ENCODE data around the gene WDR72.
"Not testable (repeated sequence)": the region's sequence is repeated elsewhere in the genome, so short reads cannot be mapped to it uniquely, and the experiment has no call there.

WDR72 gene

DNA sequence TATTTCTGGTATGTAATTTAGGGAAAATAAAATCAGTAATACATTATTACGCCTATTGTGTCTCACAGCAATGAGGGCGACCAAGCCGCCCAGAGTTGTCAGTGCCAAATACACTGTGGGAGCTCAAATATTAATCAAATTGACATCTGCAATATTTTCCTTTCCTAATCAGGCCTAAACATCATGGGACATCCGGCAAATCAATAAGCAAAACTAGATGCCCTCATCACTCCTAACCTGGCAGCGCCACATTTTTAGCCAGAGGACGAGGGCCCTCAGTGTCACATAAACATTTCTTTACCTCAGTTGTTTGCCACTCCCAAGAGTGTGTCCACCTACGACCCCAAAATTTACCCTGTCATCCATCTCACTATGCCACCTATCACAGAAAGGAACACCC, 64.1 kb downstream of the WDR72 start:
- DNase-seq: no peak

DNA sequence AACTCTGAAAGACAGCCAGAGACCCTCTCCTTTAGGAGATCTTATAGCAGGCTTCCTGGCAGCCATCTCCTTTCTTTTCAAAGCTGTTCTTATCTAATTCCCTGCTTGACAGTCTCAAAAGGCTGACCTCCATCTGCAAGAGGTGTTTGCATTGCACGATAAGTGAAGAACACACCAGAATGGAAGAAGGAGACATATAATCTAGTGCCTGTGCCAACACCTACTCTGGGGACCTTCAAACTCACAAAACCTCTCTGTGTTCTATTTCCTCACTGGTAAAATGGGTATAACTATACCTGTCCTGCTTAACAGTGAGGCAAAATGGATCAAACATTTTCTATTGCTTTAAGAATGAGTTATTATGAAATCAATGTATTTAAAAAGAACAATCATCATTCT, 65.0 kb downstream of the WDR72 start:
- DNase-seq: no peak

DNA sequence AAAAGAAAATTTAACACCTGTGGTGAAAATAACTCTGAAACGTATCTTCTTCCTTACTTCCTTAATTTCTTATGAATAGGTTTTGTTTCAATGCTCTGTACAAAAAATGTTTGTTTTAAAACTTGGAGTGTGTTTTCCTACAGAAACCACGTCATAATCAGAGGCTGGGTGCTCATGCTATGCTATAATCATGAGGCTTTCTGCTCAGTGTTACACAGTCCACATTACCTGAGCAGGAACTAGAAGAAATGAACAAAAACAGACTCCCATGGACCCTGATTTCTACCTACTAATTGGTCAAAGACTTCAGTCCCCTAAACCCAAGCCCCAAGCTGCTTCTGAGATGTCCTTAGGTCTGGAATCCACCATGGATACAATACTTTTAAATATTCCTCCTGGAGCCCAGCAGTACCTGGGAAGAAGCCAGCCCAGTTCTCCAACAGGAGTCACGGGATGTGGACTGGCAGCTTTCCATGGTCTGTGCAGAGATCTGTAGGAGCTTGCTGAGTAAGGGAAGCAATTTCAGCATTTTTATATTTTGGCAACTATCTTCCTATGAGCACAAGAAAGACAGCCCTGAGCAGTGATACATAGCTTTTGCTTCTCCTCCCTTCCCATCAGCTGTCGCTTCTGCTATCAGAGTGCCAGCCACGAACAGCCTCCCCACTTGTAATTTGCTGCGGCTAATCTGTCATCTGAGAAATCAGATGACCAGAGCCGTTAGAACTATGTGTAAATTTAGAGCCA, 65.6 kb downstream of the WDR72 start:
- no peak for DNase-seq

DNA sequence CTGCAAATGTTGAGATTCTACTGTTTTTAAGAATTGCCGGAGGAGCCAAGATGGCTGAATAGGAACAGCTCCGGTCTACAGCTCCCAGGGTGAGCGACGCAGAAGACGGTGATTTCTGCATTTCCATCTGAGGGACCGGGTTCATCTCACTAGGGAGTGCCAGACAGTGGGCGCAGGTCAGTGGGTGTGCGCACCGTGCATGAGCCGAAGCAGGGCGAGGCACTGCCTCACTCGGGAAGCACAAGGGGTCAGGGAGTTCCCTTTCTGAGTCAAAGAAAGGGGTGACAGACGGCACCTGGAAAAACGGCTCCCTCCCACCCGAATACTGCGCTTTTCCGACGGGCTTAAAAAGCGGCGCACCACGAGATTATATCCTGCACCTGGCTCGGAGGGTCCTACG, 75.3 kb downstream of the WDR72 start:
- DNase-seq: not testable (repeated sequence)

DNA sequence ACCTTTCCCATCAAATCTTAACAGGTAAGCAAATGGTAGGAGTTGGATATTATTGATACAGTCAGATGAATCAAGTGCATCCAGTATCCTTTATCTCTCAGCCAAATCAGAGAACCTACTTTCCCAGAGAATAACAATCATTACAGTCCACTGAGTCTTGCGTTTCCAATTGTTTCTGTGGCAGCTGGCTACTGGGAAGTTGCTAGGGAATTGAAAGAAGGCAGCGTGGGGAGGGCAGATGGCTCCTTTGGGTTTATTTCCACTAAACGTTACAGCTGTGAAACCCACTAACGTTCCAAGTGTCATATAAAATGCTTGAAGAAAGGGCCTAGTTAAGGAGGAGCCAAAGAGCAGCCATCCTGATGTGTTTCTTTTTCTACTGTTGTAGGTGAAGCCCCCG, 78.4 kb downstream of the WDR72 start:
- DNase-seq: no peak

DNA sequence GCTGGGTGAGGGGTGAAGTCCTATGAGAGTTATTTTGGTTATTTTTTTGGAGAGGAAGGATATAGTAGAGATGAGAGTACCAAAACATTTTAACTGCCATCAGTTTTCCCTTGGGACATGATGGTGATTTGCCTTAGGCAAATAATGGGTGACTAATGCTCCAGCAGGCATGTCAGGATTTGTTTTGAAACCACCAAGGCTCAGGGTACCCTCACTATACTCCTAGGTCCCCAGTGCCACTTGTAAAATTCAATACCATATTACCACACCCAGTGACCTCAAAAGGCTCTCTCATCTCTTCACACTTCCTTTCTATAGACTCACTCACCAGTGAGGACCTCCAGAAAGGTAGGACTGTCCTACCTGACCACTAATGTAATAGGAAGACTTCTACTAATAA, 83.6 kb downstream of the WDR72 start:
- no peak for DNase-seq

DNA sequence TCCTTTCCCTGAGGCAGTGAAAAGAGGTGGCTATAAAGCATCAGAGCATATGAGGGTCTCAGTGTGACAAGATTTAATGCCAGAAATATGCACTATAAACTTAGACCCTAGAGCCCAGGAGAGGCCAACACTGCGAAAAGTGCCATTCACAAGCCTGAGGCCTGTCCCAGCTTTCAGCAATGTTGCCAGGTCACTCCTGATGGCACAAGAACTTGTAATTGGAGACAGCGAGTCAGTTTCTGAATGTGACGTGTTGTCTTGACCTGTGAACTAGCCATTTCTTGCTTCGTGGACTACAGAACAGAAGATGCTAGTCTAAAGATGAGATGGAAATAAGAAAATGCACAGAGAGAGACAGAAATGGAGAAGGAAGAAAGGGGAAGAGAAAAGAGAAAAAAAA, 87.9 kb downstream of the WDR72 start:
- no peak for DNase-seq

DNA sequence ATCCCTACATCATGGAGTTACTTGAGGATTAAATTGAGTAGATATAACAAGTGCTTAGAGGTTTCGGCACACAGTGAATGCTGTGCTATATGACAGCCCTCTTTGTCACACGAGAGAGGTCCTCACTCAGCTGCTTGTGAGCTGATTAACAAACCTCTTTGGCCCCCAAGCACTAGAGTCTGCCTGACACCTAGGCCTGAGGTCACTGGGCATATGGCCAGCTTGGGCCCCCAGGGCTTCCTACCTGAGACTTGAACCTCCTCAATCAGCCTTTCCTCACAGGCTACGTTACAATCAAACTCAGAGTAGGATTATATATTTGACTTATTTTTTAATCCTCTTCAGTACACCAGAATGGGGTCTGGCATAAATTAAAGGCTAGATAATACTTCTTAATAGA, 88.8 kb downstream of the WDR72 start:
- no peak for DNase-seq

DNA sequence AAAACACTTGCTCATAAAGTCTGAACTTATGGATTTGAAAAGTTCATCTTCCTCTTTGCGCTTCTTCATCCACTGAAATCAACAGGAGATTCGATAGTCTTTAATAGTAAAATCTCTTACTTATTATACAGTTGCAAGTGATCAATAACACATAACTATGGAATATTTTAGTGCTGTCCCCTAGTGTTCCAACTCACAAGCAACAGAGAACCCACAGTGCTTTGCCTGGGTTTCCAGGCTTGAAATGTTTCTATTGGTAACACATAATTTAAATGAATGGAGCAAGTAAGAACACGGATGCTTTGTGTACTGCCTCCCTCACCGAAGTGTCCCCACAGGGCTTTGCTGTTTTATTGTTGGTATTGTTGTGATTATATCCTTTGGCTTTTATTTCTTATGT, 93.5 kb downstream of the WDR72 start:
- no peak for DNase-seq

DNA sequence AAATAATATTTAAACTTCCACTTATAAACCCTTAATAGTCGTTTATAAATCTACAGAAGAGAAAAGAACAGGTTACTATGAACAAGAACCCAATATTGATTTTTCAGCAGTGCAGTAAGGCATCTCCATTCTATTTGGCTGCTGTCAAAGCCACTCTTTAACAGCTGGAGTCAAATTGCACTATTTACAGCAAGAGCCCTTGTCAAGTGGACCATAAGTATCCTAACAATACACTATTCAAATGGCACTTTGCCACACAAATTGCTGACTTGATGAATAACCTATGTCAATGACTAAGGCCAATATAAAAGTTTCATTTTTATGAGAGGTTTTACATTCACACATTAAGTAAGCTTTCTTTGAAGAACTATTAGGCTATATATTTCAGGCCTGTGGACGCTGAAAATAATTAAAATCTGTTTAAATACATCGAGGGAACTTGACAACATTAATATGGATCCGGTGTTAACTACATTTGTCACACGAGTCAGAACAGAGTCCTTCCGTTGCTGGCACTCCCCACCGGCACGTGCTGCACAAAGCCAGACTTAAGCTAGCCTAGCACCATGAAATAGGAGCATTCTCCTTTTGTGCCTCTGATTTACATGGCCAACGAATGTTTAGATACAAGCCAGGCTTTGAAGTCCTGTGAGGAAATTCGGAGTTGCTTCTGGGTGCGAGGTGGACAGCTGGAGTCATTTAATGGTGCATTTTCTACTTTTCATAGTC, 100.5 kb downstream of the WDR72 start:
- DNase-seq: no peak

DNA sequence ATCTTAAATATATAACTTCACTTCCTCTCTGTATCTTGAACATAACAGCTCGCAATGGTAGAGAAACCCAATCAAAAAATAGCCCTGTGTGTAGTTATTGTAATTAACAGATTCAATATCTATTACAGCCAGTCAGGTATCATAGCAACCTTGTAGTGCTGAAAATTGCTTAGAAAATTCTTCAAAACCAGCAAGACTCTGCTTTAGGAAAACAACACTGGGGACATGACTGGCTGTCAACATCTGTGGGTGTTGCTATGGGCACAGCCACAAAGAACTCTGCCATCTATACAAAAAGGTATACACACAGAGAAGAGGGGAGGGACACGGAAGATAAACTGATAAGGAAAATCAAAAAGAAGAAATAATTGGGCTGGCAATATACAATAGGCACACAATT, 101.2 kb downstream of the WDR72 start:
- no peak for DNase-seq

DNA sequence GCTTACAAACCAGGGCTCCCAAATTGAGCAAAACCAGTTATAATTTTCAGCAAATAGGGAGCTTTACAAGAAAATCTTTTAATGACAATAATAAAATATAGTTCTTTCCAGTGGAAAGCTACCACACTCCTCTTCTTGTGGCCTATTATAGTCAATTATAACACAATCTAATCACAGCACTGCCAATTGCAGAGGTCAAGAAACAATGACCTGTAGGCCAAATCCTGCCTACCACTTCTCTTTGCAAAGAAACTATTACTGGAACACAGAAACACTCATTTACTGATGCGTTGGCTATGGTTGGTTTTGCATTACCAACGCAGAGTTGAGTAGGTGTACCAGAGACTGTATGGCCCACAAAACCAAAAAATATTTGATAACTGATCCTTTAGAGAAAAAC, 110.5 kb downstream of the WDR72 start:
- DNase-seq: no peak

DNA sequence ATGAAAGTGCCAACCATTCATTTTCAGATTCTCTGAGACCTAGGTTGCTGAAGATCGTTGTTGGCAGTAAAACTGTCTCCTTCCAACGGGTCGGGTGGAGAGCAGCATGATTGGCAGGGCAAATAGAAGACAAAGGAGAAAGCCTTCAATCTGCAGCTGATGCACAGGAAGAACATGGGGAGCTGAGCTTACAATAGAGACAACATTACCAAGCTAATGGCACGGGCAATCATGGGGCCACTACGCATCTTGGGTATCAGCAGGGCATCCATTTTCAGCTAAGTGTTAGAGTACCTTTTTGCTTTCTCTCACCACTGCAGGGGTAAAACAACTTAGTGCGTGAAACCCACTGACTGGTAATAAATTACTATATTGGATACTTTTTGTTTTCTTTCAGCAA, 114.8 kb downstream of the WDR72 start:
- DNase-seq: no peak

DNA sequence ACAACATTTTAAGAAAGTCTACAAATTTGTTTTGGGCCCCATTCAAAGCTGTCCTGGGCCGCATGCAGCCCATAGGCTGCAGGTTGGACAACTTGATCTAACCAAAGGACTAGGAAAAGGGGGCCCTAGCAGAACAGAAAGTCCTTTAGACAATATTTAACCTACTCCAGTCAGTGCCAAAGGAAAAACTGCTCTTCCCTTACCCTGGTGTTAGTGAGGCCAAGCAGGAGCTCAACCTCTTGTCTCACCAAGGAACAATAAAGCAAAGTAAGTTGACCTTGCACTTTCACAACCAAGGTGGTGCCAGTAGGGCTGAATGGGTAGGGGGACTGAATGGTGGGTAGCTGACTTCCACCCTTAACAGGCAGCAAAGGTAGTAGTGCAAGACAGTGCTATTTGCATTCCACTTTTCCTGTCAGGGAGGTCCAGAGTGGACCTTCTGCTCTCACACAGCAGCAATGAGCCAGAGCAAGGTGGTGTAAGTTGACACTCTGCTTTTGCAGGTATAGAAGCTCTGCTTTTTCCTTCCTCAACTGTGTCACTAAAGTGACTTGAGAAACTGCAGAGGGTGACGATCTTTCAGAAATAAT, 124.9 kb downstream of the WDR72 start:
- DNase-seq: no peak

DNA sequence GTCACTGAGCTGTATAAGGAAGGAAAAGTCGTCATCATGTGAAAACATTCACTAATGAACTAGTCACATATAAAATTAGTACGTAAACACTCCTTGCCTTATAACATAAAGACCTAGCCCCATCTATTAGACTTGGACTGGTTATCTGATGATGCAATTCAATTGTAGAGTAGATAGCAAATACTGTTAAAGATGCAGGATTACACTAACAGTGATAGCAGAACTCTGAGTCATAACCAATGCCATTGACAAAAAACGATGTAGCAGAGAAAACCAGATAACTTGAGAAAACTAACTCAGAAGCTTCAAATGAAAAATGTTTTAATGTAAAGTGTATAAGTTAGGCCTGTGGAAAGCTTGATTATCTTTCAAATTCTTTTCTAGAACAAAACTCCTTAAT, 132.2 kb downstream of the WDR72 start:
- no peak for DNase-seq

DNA sequence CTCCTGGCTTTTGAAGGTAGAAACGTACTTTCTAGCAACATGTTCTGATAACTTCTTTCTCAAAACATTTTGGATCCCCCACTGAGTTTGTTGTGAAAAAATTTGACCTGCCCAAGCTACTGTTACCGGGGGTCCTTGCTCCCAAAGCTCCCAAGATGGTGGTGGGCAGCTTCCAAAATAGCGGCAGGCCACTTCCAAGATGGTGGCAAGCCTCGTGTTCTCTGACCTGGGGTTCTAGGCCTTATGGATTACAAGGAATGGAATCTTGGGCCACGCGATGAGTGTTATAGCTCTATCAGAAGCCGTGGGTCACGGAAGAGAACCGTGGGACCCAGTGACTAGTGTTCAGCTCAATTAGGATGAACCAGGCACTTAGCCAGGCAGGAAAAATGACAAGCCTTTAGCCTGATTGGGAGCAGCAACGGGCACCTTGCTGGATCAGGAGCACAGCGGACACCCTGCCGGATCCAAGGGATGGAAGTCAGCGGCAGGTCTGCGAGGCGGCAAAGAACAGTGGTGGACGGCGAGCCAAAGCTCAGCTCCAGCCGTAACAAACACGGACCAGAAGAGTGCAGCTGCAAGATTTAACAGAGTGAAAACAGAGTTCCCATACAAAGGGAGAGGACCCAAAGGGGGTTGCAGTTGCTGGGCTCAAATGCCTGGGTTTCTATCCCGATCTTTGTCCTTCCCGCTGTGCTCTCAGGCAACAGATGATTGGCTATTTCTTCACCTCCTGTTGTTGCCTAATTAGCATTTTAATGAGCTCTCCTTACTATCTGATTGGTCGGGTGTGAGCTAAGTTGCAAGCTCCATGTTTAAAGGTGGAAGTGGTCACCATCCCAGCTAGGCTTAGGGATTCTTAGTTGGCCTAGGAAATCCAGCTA, 133.3 kb downstream of the WDR72 start:
- DNase-seq: no peak

DNA sequence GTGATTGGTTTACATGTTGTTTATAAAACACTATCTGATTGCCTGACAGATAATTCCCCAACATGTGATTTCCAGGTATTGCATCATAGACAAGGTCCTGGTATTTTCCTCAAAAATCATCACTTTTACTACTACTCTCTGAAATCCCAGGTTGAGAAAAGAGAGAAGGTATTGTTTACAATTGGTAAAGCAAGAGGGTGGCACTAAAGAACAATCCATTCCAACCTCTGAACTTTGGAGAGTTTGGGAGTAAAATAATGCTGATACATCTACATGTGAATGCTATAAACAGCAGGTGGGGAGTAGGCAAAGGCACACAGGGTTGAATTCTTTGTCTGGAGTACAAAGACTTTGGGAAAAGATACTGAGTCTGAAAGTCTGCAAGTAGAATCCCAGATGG, 134.2 kb downstream of the WDR72 start:
- DNase-seq: no peak

DNA sequence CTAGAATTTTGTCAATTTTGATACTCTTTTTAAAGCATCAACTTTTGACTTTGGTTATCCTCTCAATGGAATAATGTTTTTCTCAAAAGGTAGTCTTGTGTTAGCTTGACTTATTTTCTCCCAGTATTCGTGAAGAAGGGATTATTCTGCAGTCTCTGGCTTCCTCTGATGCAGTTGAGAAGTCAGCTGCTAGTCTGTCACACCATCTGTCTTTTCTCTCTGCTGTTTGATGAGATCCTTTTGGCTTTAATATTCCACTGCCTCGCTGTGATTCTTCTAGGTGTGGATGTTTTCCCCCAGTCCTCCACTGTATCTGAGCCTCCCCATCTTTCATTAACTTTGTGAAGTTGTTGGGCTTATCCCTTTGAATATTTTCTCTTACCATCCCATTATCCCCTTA, 141.0 kb downstream of the WDR72 start:
- no peak for DNase-seq

DNA sequence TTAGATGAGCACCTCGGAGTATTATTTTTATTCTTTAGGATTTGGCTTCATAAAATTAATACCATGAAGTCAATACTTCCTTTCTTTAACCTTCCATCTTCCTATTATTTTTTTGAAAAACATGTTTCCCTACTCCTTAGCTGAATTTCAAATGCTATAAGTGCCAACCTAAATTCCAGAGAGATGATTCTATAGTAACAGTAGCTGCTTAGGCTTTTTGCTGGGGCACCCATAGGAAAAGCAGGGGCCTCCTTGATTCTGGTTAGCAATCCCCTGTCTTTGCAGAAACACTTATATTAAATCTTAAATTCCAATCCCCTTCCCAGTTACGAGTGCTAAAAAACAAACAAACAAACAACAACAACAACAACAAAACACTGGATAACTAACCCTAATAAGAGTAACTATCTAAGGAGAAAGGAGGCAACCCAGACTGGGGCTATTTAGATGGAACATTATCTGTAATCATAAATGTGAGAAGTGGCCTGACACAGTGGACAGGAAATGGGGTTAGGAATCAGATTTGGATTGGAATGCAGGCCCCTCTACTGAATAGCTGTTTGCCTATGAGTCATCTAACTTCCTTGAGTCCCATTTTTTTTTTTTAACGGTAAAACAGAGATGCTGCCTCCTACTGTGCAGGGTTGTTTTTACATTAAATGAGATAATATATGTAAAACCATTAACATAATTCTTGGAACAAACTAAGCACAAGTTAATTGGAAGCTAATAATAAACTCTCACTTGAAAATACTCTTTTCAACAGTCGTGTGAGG, 148.1 kb downstream of the WDR72 start:
- DNase-seq: no peak

DNA sequence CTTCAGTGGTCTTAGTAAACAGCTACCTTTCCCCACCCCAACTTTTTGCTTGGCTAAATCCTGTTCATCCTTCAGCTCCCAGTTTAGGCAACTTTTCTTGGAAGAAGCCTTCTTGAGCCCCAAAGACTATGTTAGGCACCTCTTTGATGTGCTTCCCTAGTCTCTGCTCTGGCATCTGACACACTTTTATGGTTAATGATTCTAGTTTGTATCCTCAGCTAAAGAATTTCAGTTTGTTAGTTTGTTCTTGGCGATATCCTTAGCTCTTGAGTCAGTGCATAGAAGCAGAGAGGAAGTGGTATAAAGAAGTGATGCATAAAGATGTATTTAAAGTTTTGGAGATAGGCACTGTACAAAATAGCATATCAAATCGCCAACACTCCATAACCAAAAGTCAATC, 168.4 kb downstream of the WDR72 start:
- no peak for DNase-seq

DNA sequence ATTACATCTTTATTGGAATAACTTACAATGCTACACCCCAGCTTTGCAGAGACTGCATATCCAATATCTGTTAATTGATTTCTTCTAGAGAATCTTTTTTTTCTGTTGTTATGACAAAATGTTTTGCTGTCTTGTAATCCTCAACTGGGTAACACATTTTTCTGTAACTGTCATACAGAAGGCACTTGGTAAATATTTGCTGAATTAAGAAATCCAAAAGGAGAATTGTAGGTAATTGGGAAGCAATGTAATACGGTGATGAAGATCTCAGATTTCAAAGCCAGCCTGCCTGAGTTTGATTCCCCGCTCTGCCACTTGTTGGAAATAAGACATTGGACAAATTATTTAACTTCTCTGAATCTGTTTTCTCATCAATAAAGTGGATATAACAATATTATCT, 169.1 kb downstream of the WDR72 start:
- no peak for DNase-seq

DNA sequence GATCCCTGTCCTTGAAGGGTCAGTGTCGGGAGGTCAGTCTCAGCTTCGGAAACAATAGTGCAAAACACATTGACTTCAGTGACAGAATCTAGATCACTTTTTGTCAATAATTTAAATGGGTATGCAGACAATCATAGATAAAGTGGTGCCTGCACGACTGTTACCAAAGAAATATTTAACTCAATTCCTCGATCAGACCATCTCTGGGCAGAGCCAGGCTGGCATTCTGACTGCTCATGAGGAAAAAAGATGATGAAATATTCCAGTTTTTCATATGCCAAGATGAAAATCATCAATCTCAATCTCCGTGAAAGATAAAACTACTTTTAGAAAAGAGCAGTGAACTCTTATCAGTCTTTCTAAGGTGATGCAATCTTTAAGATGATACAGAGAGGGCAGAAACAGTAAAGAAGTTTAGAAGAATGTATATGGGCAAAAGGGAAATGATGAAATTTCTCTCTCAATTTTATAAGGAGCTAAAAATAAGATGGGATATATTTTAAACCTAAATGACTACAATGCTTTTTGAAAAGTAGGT, 169.9 kb downstream of the WDR72 start:
- DNase-seq: no peak

Measured in T-helper 1 cell (primary cell).